ENCODE results near the gene DBN1. TPM values are rescaled to one million over a fixed set of nuclear protein-coding genes. Genes with fewer than 3 reads are reported as not detected.

Gene DBN1
- total and polyA plus RNA-seq, 2 of the 8 experiments (the other 6 are each of a cell fraction or from before 2014, with no cell fraction given), result 168 to 333 TPM

DNA sequence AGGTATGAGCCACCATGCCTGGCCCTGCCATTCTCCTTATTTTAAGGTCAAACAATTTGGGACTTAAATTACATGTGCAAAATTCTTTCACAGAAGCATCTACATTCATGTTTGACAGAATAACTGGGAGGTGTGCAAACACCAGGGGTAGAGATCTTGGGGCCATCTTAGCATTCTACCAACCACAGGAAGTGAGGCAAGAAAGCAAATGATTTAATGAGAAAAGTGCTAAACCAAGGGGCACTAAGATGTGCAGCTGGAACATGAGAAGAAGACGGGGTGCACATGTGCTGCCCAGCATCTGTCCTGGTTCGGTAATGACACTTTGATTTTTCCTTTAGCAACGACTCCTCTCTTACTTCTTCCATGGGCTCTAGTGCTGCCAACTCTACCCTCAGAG, 62.9 kb downstream of the DBN1 start (continued):
- TF ChIP-seq, protein P1, sequence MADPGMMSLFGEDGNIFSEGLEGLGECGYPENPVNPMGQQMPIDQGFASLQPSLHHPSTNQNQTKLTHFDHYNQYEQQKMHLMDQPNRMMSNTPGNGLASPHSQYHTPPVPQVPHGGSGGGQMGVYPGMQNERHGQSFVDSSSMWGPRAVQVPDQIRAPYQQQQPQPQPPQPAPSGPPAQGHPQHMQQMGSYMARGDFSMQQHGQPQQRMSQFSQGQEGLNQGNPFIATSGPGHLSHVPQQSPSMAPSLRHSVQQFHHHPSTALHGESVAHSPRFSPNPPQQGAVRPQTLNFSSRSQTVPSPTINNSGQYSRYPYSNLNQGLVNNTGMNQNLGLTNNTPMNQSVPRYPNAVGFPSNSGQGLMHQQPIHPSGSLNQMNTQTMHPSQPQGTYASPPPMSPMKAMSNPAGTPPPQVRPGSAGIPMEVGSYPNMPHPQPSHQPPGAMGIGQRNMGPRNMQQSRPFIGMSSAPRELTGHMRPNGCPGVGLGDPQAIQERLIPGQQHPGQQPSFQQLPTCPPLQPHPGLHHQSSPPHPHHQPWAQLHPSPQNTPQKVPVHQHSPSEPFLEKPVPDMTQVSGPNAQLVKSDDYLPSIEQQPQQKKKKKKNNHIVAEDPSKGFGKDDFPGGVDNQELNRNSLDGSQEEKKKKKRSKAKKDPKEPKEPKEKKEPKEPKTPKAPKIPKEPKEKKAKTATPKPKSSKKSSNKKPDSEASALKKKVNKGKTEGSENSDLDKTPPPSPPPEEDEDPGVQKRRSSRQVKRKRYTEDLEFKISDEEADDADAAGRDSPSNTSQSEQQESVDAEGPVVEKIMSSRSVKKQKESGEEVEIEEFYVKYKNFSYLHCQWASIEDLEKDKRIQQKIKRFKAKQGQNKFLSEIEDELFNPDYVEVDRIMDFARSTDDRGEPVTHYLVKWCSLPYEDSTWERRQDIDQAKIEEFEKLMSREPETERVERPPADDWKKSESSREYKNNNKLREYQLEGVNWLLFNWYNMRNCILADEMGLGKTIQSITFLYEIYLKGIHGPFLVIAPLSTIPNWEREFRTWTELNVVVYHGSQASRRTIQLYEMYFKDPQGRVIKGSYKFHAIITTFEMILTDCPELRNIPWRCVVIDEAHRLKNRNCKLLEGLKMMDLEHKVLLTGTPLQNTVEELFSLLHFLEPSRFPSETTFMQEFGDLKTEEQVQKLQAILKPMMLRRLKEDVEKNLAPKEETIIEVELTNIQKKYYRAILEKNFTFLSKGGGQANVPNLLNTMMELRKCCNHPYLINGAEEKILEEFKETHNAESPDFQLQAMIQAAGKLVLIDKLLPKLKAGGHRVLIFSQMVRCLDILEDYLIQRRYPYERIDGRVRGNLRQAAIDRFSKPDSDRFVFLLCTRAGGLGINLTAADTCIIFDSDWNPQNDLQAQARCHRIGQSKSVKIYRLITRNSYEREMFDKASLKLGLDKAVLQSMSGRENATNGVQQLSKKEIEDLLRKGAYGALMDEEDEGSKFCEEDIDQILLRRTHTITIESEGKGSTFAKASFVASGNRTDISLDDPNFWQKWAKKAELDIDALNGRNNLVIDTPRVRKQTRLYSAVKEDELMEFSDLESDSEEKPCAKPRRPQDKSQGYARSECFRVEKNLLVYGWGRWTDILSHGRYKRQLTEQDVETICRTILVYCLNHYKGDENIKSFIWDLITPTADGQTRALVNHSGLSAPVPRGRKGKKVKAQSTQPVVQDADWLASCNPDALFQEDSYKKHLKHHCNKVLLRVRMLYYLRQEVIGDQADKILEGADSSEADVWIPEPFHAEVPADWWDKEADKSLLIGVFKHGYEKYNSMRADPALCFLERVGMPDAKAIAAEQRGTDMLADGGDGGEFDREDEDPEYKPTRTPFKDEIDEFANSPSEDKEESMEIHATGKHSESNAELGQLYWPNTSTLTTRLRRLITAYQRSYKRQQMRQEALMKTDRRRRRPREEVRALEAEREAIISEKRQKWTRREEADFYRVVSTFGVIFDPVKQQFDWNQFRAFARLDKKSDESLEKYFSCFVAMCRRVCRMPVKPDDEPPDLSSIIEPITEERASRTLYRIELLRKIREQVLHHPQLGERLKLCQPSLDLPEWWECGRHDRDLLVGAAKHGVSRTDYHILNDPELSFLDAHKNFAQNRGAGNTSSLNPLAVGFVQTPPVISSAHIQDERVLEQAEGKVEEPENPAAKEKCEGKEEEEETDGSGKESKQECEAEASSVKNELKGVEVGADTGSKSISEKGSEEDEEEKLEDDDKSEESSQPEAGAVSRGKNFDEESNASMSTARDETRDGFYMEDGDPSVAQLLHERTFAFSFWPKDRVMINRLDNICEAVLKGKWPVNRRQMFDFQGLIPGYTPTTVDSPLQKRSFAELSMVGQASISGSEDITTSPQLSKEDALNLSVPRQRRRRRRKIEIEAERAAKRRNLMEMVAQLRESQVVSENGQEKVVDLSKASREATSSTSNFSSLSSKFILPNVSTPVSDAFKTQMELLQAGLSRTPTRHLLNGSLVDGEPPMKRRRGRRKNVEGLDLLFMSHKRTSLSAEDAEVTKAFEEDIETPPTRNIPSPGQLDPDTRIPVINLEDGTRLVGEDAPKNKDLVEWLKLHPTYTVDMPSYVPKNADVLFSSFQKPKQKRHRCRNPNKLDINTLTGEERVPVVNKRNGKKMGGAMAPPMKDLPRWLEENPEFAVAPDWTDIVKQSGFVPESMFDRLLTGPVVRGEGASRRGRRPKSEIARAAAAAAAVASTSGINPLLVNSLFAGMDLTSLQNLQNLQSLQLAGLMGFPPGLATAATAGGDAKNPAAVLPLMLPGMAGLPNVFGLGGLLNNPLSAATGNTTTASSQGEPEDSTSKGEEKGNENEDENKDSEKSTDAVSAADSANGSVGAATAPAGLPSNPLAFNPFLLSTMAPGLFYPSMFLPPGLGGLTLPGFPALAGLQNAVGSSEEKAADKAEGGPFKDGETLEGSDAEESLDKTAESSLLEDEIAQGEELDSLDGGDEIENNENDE (IDR thresholded peaks at IDR 0.05; ENCODE audit: insufficient replicate concordance, low read length), result no peak
- TF ChIP-seq NRF1 (IDR thresholded peaks at IDR 0.05; ENCODE audit: low read depth, low read length) (no peak), POLR2A (IDR thresholded peaks at IDR 0.05; ENCODE audit: control extremely low read depth in 1 of 2, low read depth in 2 of 2, low read length in 2 of 2) (no peak), E2F6 (IDR thresholded peaks at IDR 0.05) (no peak), ATF2 (IDR thresholded peaks at IDR 0.05; ENCODE audit: low read length) (no peak), RNF2 (IDR thresholded peaks at IDR 0.05; ENCODE audit: borderline replicate concordance, low read depth, low read length, missing control alignments, poor library complexity, severe bottlenecking) (no peak), SIRT6 (IDR thresholded peaks at IDR 0.05; ENCODE audit: low read length) (no peak), BCL11A (IDR thresholded peaks at IDR 0.05; ENCODE audit: low read depth in 2 of 2, low read length in 2 of 2) (no peak)
